NT2/D1 (cell line): ENCODE results near the gene OR8G5.

Experiments used
- SUZ12 ChIP-seq: IDR thresholded peaks from 2 replicates; pipeline ENCODE4 v1.6.1; 2011; ENCODE audit not compliant: insufficient read length, insufficient read depth; ENCODE audit errors: extremely low read depth
- YY1 ChIP-seq: IDR thresholded peaks from 2 replicates; pipeline ENCODE4 v1.6.1; 2011; ENCODE audit not compliant: insufficient read length, insufficient read depth
- ZNF274 ChIP-seq: IDR thresholded peaks from 2 replicates; pipeline ENCODE4 v1.6.1; 2011; ENCODE audit warnings: mild to moderate bottlenecking, low read depth, low read length

GRCh38 chr11:124211321-124211720 is 44.9 kb upstream of the OR8G5 start:
- TF ChIP-seq YY1 (no peak), ZNF274 (no peak), SUZ12 (no peak)
